Posterior vena cava (tissue), 2 donors: ENCODE measurements around the gene UPP1. TPM values are rescaled to one million over a fixed set of nuclear protein-coding genes. Genes with fewer than 3 reads are reported as not detected.
"Not testable (repeated sequence)": the region's sequence is repeated elsewhere in the genome, so short reads cannot be mapped to it uniquely, and the experiment has no call there.

Source experiments
- DNase-seq: peaks from one replicate; pipeline ENCODE4 v3.0.0-alpha.2; 2020; ENCODE audit warnings: low spot score
- intact Hi-C, 2 donors: fragments of 100-400 bp; cut with DNase I; formaldehyde crosslinking; loops; one replicate each; pipeline versions ENCODE4 v1.14.1 to v1.14.2; 2022 to 2023
- total RNA-seq, 2 donors: library from RNA; stranded (reverse); fragmentation: NEBNext Ultra II Directional; extraction: Animal tissue kit (Norgen Biotek cat#: 25700); gene quantifications; one replicate each; pipeline ENCODE4 v1.2.1, GENCODE V29; 2021
- donor health status: DM: yes; HTN: yes; CAD: no.
- donor health status: DM: yes; HTN: yes; CAD: no.

The UPP1 gene
- total RNA-seq, 2 donors from 2014 or later, result 25.5 to 25.9 TPM

GRCh38 chr7:48141521-48141920 lies 52.5 kb downstream of the UPP1 start:
- no peak for DNase-seq
- intact Hi-C loops, result no loop called here

GRCh38 chr7:48144291-48144768 lies 55.3 kb downstream of the UPP1 start:
- DNase-seq, result no peak
- intact Hi-C loops, result no loop called here

- no peak for DNase-seq
- intact Hi-C loops, result no loop called here
These were observed 58.1 kb downstream of the UPP1 start for GRCh38 chr7:48147078-48147591.

- DNase-seq, intact Hi-C loops: not testable (repeated sequence)
These were observed 58.6 kb downstream of the UPP1 start for GRCh38 chr7:48147690-48148089.

- no peak for DNase-seq
- intact Hi-C loops, result no loop called here
These were observed 59.2 kb downstream of the UPP1 start for GRCh38 chr7:48148311-48148710.

- DNase-seq, result no peak
- intact Hi-C loops, result no loop called here
These were observed 60.0 kb downstream of the UPP1 start for GRCh38 chr7:48149058-48149457.

GRCh38 chr7:48150086-48150485 lies 61.0 kb downstream of the UPP1 start:
- intact Hi-C loops, result no loop called here
- DNase-seq, result no peak

- no peak for DNase-seq
- intact Hi-C loops, result no loop called here
These were observed 65.8 kb downstream of the UPP1 start for GRCh38 chr7:48154792-48155413.

Other genes starting within 250 kb of the UPP1 start
- under 1 TPM; 0.88 to 0.90 TPM for gene PKD1L1, start 140.8 kb upstream of the UPP1 start, total RNA-seq
- 10 to 100 TPM; 22.8 to 23.1 TPM for gene HUS1, start 109.7 kb upstream of the UPP1 start, total RNA-seq
- gene SUN3, start 60.2 kb upstream of the UPP1 start, total RNA-seq, result not detected
- gene C7orf57, start 53.7 kb upstream of the UPP1 start, total RNA-seq, result not detected
- gene ABCA13, start 82.2 kb downstream of the UPP1 start, total RNA-seq, result under 1 TPM; 0.10 to 0.19 TPM